Epithelial cell of esophagus (primary cell): Measurements from ENCODE around the gene PITPNM3.
"Not testable (repeated sequence)": the region's sequence is repeated elsewhere in the genome, so short reads cannot be mapped to it uniquely, and the experiment has no call there.

ENCODE experiments used
- DNase-seq: peaks from one replicate; pipeline ENCODE4 v3.0.0; 2010; ENCODE audit warnings: low read depth
- H3K4me3 ChIP-seq: 2 replicates; pipeline ENCODE4 v1.5.1; 2011; ENCODE audit warnings: mild to moderate bottlenecking, low read length, control low read depth
- CTCF ChIP-seq: IDR thresholded peaks from 2 replicates; pipeline ENCODE4 v1.5.1; 2011; ENCODE audit warnings: low read depth, mild to moderate bottlenecking, low read length, control low read depth, inconsistent platforms; ENCODE audit not compliant: insufficient read depth; ENCODE audit errors: missing control alignments

PITPNM3 gene

GRCh38 chr17:6491071-6491700, 65.2 kb downstream of the PITPNM3 start:
- TF ChIP-seq CTCF, result no peak
- no peak for DNase-seq
- H3K4me3 ChIP-seq, result no peak overlapping the region

- H3K4me3 ChIP-seq, result no peak overlapping the region
- TF ChIP-seq CTCF, result no peak
Observed at GRCh38 chr17:6489016-6489550, 67.3 kb downstream of the PITPNM3 start.

GRCh38 chr17:6488008-6488539, 68.3 kb downstream of the PITPNM3 start:
- no peak overlapping the region for H3K4me3 ChIP-seq
- TF ChIP-seq CTCF, result no peak
- no peak for DNase-seq

More at GRCh38 chr17:6489016-6489550, 67.3 kb downstream of the PITPNM3 start:
- DNase-seq, result no peak

GRCh38 chr17:6487251-6488007, 68.9 kb downstream of the PITPNM3 start:
- H3K4me3 ChIP-seq, result no peak overlapping the region
- DNase-seq, result no peak
- no peak for TF ChIP-seq CTCF

- DNase-seq, result no peak
- H3K4me3 ChIP-seq, result no peak overlapping the region
- no peak for TF ChIP-seq CTCF
Observed at GRCh38 chr17:6485646-6486412, 70.5 kb downstream of the PITPNM3 start.

GRCh38 chr17:6483507-6483906, 72.8 kb downstream of the PITPNM3 start:
- no peak overlapping the region for H3K4me3 ChIP-seq
- DNase-seq, result no peak
- TF ChIP-seq CTCF, result no peak

- DNase-seq, H3K4me3 ChIP-seq: not testable (repeated sequence)
Observed at GRCh38 chr17:6482796-6483195, 73.6 kb downstream of the PITPNM3 start.
